Stomach (tissue), 9 donors: Measurements from ENCODE around the gene PPT2. TPM values are rescaled to one million over a fixed set of nuclear protein-coding genes. Genes with fewer than 3 reads are reported as not detected.
"Not testable (repeated sequence)": the region's sequence is repeated elsewhere in the genome, so short reads cannot be mapped to it uniquely, and the experiment has no call there.

Experiments
- DNase-seq, 2 donors: peaks; one replicate each; pipeline versions ENCODE4 v3.0.0 to v3.0.0-alpha.2; 2013 to 2019
- H3K27ac ChIP-seq, 5 donors: fragments of 200-600 bp in 4 of 5; sonication (generic) in 4 of 5; one replicate each; pipeline ENCODE4 v1.5.1; 2013 to 2019; ENCODE audit warnings: mild to moderate bottlenecking in 1 of 5, moderate library complexity in 1 of 5
- H3K27me3 ChIP-seq, 3 donors: fragments of 200-600 bp; sonication (generic); one replicate each; pipeline ENCODE4 v1.5.1; 2017 to 2019; ENCODE audit warnings: mixed run types in 1 of 3
- H3K36me3 ChIP-seq, 4 donors: fragments of 200-600 bp; sonication (generic); 1 replicate in 3 of 4; 2 replicates in 1 of 4; pipeline ENCODE4 v1.5.1; 2016 to 2019
- H3K4me1 ChIP-seq, 4 donors: fragments of 200-600 bp; sonication (generic); one replicate each; pipeline ENCODE4 v1.5.1; 2016 to 2019
- H3K4me3 ChIP-seq, 4 donors: fragments of 200-600 bp; sonication (generic) in 3 of 4; one replicate each; pipeline ENCODE4 v1.5.1; 2016 to 2019; ENCODE audit warnings: mild to moderate bottlenecking in 1 of 4
- H3K9me3 ChIP-seq, 4 donors: fragments of 200-600 bp; sonication (generic); one replicate each; pipeline ENCODE4 v1.5.1; 2016 to 2019
- EP300 ChIP-seq: sonication (generic); formaldehyde crosslinking; IDR thresholded peaks from one replicate; pipeline ENCODE4 v1.6.1; 2017; ENCODE audit warnings: antibody characterized with exemption
- POLR2A ChIP-seq, 4 donors: fragments of 450-650 bp; IDR thresholded peaks; one replicate each; pipeline ENCODE4 v1.6.1; 2016; ENCODE audit warnings: antibody characterized with exemption in 4 of 4, control low read depth in 2 of 4, mild to moderate bottlenecking in 1 of 4, moderate library complexity in 1 of 4
- POLR2AphosphoS5 ChIP-seq, 3 donors: sonication (generic); formaldehyde crosslinking; IDR thresholded peaks; one replicate each; pipeline ENCODE4 v1.6.1; 2016; ENCODE audit warnings: antibody characterized with exemption in 3 of 3
- WGBS, 5 donors: extraction: QIAGEN DNeasy Blood & Tissue Kit in 3 of 5; methylation state at CpG; one replicate each; pipeline versions ENCODE4 v1.1.5 to v1.1.7; 2013 to 2018; 5-methylcytosine and 5-hydroxymethylcytosine counted together
- intact Hi-C: fragments of 100-400 bp; cut with DNase I; formaldehyde crosslinking; loops from one replicate; pipeline ENCODE4 v1.15.1; 2023; ENCODE audit warnings: low total_unique reads
- polyA plus RNA-seq, 3 donors: library from polyadenylated mRNA; stranded (reverse); fragments of 200-250 nt; gene quantifications; one replicate each; pipeline ENCODE4 v1.2.3, GENCODE V29; 2013
- total RNA-seq, 5 donors: library from RNA; depleted of rRNA; stranded (reverse); fragments of >200 nt; gene quantifications; one replicate each; pipeline versions ENCODE4 v1.1.0 to v1.2.3, GENCODE V29; 2014 to 2016
- TF ChIP-seq, protein P1 (sequence below), 7 experiments: fragments of 450-650 bp in 4 of 7; fragments of 200-600 bp in 3 of 7; sonication (generic) in 3 of 7; IDR thresholded peaks; one replicate each; pipeline ENCODE4 v1.5.1; 2016 to 2019; ENCODE audit warnings: antibody characterized with exemption in 7 of 7, control low read depth in 2 of 7, mild to moderate bottlenecking in 1 of 7
- donor health status: healthy with polysubstance abuse.
- donor health status: Bipolar disorder and iron deficiency.
- donor health status: healthy.

PPT2 gene
- total and polyA plus RNA-seq, 8 donors, result 5.8 to 73.0 (median 10.7) TPM

DNA sequence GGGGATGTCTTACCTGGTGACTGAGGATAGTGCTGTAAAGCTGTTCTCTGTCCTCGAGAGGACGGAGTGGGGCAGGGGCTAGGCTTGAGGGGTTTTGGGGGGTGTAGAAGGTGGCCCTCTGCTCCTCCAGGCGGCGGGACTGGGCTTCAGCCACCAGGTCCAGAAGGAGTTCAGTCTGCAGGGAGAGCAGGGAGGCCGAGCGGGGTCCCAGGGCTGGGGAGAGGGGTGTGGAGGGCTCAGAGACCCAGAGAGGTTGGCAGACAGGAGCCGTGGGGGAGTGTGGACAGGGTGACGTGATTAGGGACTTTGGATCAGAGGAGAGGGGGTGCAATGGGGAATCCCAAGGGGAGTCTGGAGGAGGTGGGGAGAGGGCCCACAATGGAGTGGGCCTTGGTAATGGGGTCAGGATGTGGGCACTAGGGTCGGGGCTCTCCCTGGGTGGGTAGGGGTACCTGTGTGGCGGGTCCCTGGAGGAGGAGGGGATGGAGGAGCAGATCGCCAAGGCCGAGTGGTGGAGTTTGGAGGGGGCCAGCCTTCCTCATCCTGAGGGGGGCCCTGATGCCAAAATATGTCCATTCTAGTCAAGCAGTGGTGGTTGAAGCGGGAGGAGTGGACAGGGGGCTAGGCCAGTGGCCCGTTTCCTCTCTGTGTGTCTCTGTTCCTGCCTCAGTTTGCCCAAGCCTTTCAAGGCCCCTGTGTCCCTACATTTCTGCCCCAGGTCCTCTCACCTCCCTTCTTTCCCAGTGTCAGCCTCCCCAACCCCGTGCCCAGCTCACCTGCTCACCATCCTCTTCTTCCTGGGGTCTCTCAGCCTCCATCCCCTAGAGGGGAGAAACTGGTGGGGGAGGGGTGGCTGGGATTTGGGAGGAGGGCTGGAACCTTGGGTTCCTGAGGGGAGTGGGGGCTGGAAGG, 38.0 kb downstream of the PPT2 start:
- WGBS, 5 donors, result 55 to 69% (median 65%) methylated on average over 15 of the region's 15 CpGs
- Histone ChIP-seq H3K27ac (peak overlapping the region; percentile 76 to 100 (median 96)), H3K27me3 (no peaks in the 10 kb centered on the region), H3K4me3 (peak overlapping the region; percentile 31 to 76 (median 57)), H3K36me3 (peaks cover 12 to 14% (median 13%) of the 10 kb centered on the region in 4 donors), H3K9me3 (no peaks in the 10 kb centered on the region), H3K4me1 (peaks cover 44 to 83% (median 70%) of the 10 kb centered on the region in 4 donors)
- intact Hi-C loops, result no loop called here
- TF ChIP-seq POLR2A (IDR thresholded peaks at IDR 0.05) (no peak), EP300 (no peak), POLR2AphosphoS5 (IDR thresholded peaks at IDR 0.05) (no peak)
- TF ChIP-seq, protein P1, sequence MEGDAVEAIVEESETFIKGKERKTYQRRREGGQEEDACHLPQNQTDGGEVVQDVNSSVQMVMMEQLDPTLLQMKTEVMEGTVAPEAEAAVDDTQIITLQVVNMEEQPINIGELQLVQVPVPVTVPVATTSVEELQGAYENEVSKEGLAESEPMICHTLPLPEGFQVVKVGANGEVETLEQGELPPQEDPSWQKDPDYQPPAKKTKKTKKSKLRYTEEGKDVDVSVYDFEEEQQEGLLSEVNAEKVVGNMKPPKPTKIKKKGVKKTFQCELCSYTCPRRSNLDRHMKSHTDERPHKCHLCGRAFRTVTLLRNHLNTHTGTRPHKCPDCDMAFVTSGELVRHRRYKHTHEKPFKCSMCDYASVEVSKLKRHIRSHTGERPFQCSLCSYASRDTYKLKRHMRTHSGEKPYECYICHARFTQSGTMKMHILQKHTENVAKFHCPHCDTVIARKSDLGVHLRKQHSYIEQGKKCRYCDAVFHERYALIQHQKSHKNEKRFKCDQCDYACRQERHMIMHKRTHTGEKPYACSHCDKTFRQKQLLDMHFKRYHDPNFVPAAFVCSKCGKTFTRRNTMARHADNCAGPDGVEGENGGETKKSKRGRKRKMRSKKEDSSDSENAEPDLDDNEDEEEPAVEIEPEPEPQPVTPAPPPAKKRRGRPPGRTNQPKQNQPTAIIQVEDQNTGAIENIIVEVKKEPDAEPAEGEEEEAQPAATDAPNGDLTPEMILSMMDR (IDR thresholded peaks at IDR 0.05), result no peak
- DNase-seq, result peak in 1 of 2 donors; percentile 22

DNA sequence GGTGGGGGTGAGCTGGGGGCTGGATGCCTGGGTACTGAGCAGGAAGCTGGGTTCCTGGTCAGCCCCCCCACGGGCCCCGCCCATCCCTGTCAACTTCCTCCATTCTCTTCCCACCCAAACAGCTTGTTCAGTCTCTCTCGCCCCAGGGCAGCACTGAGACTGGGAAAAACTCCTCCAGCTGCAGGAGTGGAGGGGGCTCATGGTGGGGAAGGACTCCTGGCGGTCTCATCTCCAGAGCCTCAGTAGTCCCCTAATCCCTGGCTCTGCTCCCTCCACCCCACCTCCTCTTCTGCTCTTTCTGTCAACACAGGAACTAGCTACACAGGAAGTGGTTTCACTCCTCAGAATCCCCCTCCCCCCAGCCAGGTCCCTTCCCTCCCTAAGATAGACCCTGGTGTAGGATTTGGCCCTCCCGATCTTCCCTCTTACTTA, 38.7 kb downstream of the PPT2 start, which contains the start of gene GPSM3:
Gene GPSM3, minus strand, starts transcription at position 36 of the 432 bp plus-strand sequence. CDS start 130 bp downstream, outside the sequence.
- no peaks in the 10 kb centered on the region for H3K27me3 ChIP-seq
- intact Hi-C loops, result no loop called here
- peaks cover 45 to 83% (median 69%) of the 10 kb centered on the region in 4 donors for H3K4me1 ChIP-seq
- peak within 1 kb of the TSS; percentile 76 to 100 (median 96) for H3K27ac ChIP-seq
- DNase-seq, result peak; percentile 54 to 85
- H3K9me3 ChIP-seq, result no peaks in the 10 kb centered on the region
- peaks cover 6 to 8% (median 6%) of the 10 kb centered on the region in 4 donors for H3K36me3 ChIP-seq
- H3K4me3 ChIP-seq, result peak within 1 kb of the TSS; percentile 31 to 76 (median 57)
- WGBS, 5 donors, result 11 to 19% (median 16%) methylated on average over 5 of the region's 5 CpGs
- TF ChIP-seq POLR2A (IDR thresholded peaks at IDR 0.05) (no peak), EP300 (no peak), POLR2AphosphoS5 (IDR thresholded peaks at IDR 0.05) (peak in 1 of 3 donors; percentile 37)
- TF ChIP-seq, protein P1 (IDR thresholded peaks at IDR 0.05), result no peak

DNA sequence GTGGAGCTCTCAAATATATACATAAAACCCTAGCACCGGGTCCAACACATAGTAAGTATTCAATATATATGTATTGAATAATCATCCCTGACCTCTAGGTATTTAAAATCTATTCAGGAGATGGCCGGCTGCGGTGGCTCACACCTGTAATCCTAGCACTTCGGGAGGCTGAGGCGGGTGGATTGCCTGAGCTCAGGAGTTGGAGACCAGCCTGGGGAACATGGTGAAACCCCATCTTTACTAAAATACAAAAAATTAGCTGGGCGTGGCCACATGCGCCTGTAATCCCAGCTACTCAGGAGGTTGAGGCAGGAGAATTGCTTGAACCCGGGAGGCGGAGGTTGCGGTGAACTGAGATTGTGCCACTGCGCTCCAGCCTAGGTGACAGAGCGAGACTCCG, 39.2 kb downstream of the PPT2 start:
- H3K9me3 ChIP-seq, intact Hi-C loops, H3K27me3 ChIP-seq, H3K36me3 ChIP-seq, DNase-seq: not testable (repeated sequence)
- peaks cover 42 to 81% (median 65%) of the 10 kb centered on the region in 4 donors for H3K4me1 ChIP-seq
- peak overlapping the region in 3 of 4 donors; percentile 45 to 76 (median 69) for H3K4me3 ChIP-seq
- WGBS, 5 donors, result 64 to 80% (median 77%) methylated on average over 13 of the region's 13 CpGs
- peak overlapping the region; percentile 71 to 100 (median 96) for H3K27ac ChIP-seq

DNA sequence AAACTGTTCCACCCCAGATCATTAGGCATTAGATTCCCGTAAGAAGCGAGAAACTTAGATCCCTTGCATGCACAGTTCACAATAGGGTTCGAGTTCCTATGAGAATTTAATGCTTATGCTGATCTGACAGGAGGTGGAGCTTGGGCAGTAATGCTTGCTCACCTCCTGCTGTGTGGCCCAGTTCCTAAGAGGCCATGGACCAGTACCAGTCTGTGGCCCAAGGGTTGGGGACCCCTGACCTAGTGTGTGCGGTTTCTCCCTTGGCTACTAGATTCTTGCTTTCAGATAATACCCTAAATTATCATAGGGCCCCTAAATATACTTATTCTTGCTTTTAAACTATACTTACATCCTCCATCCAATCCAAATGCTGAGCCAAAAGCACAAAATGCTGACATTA, 40.4 kb downstream of the PPT2 start:
- WGBS, 5 donors, result 93 to 94% (median 94%) methylated on average over 4 of the region's 4 CpGs
- H3K36me3 ChIP-seq, result no peaks in the 10 kb centered on the region
- no peaks in the 10 kb centered on the region for H3K27me3 ChIP-seq
- no peak overlapping the region for H3K4me3 ChIP-seq
- H3K27ac ChIP-seq, result peak overlapping the region in 4 of 5 donors; percentile 98 to 100 (median 99)
- no peaks in the 10 kb centered on the region for H3K9me3 ChIP-seq
- H3K4me1 ChIP-seq, result peaks cover 30 to 68% (median 53%) of the 10 kb centered on the region in 4 donors
- TF ChIP-seq EP300 (no peak), POLR2AphosphoS5 (IDR thresholded peaks at IDR 0.05) (no peak), POLR2A (IDR thresholded peaks at IDR 0.05) (no peak)
- TF ChIP-seq, protein P1 (IDR thresholded peaks at IDR 0.05), result no peak
- intact Hi-C loops, result no loop called here
- DNase-seq, result peak in 1 of 2 donors; percentile 16
